Fibroblast of lung (primary cell): Measurements from ENCODE around the gene ZGPAT.

Experiments used
- EZH2 ChIP-seq: IDR thresholded peaks from 2 replicates; pipeline ENCODE4 v1.5.1; 2012; ENCODE audit warnings: low read length, control low read depth, mild to moderate bottlenecking; ENCODE audit errors: missing control alignments
- TF ChIP-seq, protein P1 (sequence below), 2 donors: IDR thresholded peaks in 1 of 2; conservative IDR thresholded peaks in 1 of 2; 1 replicate in 1 of 2; 2 replicates in 1 of 2; pipeline ENCODE4 v1.5.1; 2011 to 2012; ENCODE audit warnings: low read length in 2 of 2, control low read depth in 1 of 2, inconsistent platforms in 1 of 2, low read depth in 1 of 2, mild to moderate bottlenecking in 1 of 2

DNA sequence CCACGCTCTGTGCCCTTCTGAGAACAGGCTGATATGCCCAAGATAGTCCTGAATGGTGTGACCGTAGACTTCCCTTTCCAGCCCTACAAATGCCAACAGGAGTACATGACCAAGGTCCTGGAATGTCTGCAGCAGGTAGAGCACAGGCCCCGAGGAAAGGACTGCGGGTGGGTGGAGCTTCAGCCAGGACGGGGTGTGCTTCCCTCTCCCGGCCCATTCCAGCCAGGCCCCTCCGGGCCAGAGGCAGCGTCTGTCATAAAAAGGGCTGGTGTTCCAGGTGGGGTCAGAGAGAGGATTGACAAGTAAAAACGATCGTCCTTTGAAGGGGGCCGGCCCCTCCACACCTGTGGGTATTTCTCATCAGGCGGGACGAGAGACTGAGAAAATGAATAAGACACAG is 48.5 kb upstream of the ZGPAT start:
- TF ChIP-seq, protein P1, sequence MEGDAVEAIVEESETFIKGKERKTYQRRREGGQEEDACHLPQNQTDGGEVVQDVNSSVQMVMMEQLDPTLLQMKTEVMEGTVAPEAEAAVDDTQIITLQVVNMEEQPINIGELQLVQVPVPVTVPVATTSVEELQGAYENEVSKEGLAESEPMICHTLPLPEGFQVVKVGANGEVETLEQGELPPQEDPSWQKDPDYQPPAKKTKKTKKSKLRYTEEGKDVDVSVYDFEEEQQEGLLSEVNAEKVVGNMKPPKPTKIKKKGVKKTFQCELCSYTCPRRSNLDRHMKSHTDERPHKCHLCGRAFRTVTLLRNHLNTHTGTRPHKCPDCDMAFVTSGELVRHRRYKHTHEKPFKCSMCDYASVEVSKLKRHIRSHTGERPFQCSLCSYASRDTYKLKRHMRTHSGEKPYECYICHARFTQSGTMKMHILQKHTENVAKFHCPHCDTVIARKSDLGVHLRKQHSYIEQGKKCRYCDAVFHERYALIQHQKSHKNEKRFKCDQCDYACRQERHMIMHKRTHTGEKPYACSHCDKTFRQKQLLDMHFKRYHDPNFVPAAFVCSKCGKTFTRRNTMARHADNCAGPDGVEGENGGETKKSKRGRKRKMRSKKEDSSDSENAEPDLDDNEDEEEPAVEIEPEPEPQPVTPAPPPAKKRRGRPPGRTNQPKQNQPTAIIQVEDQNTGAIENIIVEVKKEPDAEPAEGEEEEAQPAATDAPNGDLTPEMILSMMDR (conservative IDR thresholded peaks at IDR 0.05 in 1 of 2, IDR thresholded peaks at IDR 0.05 in 1 of 2; ENCODE audit: low read depth in 1 of 2, low read length in 2 of 2), result no peak
- TF ChIP-seq EZH2, result no peak
